Bronchial epithelial cell (primary cell): ENCODE measurements around the gene HNF4A. TPM values are rescaled to one million over a fixed set of nuclear protein-coding genes. Genes with fewer than 3 reads are reported as not detected.

Source experiments
- DNase-seq: peaks from one replicate; pipeline ENCODE4 v3.0.0-alpha.2; 2010; ENCODE audit warnings: low read depth
- FAIRE-seq: peaks from 2 replicates; lab custom pipeline; 2011; peaks lifted over from hg19 to GRCh38; lab: Jason Lieb, UNC
- H3K27me3 ChIP-seq: 2 replicates; pipeline ENCODE4 v1.5.1; 2011; ENCODE audit warnings: low read length; ENCODE audit not compliant: control insufficient read depth, insufficient read depth
- H3K36me3 ChIP-seq: 2 replicates; pipeline ENCODE4 v1.5.1; 2011; ENCODE audit warnings: low read length; ENCODE audit not compliant: control insufficient read depth, insufficient read depth
- H3K4me3 ChIP-seq: 2 replicates; pipeline ENCODE4 v1.5.1; 2011; ENCODE audit warnings: mild to moderate bottlenecking, low read depth, low read length, control low read depth
- total RNA-seq: library from RNA; depleted of rRNA; stranded (reverse); fragments of >200 nt; gene quantifications from 2 replicates; pipeline ENCODE4 v1.2.1, GENCODE V29; 2014
- TF ChIP-seq, protein P1 (sequence below): IDR thresholded peaks from 2 replicates; pipeline ENCODE4 v1.5.1; 2011; ENCODE audit warnings: mild to moderate bottlenecking, moderate library complexity, low read length, control low read depth, inconsistent platforms; ENCODE audit not compliant: insufficient read depth, severe bottlenecking

The HNF4A gene
- total RNA-seq, 1 donor from 2014 or later, result not detected

DNA sequence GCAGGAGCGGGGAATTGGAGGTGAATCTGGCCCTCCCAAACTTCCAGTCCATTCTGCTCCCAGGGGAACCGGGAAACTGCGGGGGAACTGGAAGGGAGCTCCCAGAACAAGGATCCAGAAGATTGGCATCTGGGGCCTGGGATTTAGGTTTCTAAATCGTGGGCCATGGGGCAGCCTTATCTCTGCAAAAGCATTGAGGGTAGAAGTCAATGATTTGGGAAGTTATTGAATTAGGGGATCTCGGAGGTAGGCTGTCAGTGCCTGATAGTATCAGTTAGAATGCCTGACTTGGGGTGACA, 45.1 kb downstream of the HNF4A start:
- no peak for FAIRE-seq
- no peak for DNase-seq
- no peaks in the 10 kb centered on the region for H3K36me3 ChIP-seq
- TF ChIP-seq, protein P1, sequence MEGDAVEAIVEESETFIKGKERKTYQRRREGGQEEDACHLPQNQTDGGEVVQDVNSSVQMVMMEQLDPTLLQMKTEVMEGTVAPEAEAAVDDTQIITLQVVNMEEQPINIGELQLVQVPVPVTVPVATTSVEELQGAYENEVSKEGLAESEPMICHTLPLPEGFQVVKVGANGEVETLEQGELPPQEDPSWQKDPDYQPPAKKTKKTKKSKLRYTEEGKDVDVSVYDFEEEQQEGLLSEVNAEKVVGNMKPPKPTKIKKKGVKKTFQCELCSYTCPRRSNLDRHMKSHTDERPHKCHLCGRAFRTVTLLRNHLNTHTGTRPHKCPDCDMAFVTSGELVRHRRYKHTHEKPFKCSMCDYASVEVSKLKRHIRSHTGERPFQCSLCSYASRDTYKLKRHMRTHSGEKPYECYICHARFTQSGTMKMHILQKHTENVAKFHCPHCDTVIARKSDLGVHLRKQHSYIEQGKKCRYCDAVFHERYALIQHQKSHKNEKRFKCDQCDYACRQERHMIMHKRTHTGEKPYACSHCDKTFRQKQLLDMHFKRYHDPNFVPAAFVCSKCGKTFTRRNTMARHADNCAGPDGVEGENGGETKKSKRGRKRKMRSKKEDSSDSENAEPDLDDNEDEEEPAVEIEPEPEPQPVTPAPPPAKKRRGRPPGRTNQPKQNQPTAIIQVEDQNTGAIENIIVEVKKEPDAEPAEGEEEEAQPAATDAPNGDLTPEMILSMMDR, result no peak
- no peaks in the 10 kb centered on the region for H3K27me3 ChIP-seq
- no peak overlapping the region for H3K4me3 ChIP-seq

DNA sequence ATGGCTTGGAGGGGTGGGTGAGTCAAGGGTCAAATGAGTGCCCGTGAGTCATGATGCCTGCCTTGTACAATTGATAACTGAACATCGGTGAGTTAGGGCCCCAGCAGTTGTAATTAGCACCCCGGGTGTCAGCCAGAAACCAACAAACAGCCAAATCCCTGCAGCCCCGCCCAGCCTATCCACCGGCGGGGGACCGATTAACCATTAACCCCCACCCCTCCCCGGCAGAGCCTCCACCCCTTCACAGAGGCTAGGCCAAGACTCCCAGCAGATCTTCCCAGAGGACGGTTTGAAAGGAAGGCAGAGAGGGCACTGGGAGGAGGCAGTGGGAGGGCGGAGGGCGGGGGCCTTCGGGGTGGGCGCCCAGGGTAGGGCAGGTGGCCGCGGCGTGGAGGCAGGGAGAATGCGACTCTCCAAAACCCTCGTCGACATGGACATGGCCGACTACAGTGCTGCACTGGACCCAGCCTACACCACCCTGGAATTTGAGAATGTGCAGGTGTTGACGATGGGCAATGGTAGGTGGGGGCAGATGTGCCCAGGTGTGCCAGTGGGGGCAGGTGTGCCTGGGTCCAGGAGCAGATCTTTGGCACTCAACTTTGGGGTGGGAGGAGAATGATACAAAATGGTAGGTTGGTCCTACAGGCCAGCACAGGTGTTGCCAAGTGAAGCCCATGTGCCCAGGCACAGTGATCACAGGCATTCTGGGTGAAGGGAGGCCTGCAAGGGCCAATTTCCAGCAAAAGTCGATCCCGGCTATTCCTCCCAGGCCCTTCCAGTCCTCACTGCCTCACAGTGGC, 45.7 kb downstream of the HNF4A start:
- FAIRE-seq, result no peak

DNA sequence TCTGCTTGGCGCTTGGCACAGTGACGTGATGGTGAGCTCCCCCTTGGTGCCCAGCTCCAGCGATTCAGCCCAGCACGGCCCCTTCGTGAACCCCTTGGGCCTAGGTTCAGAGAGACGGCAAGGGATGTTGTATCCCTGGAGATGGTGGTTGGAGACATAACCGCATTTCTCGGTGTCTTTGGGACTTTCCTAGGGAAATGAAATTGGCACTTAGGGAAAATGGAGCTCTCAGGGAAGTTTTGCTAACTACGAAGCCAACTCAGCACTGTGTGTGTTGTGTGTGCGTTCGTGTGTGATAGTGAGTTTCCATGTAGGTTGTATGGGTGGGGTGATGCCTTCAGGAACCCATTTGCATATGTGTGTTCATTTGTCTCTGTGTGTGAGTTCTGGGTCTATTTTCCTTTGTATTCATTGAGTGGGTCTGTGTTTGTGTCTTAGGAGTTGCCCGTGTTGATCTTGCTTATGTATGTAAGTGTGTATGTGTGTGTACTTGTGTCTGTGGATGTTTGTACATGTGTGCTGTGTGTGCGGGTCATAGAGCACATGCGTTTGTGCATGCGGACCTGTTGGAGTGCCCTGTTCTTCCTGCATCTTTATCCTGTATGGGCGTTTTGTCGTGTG, 46.4 kb downstream of the HNF4A start:
- no peaks in the 10 kb centered on the region for H3K27me3 ChIP-seq
- H3K4me3 ChIP-seq, result no peak overlapping the region
- DNase-seq (no peak), FAIRE-seq (no peak)
- TF ChIP-seq, protein P1, result no peak
- no peaks in the 10 kb centered on the region for H3K36me3 ChIP-seq

More for the DNA sequence above, 45.7 kb downstream of the HNF4A start:
- TF ChIP-seq, protein P1, result no peak
- Histone ChIP-seq H3K36me3 (no peaks in the 10 kb centered on the region), H3K4me3 (no peak overlapping the region), H3K27me3 (no peaks in the 10 kb centered on the region)
- no peak for DNase-seq

DNA sequence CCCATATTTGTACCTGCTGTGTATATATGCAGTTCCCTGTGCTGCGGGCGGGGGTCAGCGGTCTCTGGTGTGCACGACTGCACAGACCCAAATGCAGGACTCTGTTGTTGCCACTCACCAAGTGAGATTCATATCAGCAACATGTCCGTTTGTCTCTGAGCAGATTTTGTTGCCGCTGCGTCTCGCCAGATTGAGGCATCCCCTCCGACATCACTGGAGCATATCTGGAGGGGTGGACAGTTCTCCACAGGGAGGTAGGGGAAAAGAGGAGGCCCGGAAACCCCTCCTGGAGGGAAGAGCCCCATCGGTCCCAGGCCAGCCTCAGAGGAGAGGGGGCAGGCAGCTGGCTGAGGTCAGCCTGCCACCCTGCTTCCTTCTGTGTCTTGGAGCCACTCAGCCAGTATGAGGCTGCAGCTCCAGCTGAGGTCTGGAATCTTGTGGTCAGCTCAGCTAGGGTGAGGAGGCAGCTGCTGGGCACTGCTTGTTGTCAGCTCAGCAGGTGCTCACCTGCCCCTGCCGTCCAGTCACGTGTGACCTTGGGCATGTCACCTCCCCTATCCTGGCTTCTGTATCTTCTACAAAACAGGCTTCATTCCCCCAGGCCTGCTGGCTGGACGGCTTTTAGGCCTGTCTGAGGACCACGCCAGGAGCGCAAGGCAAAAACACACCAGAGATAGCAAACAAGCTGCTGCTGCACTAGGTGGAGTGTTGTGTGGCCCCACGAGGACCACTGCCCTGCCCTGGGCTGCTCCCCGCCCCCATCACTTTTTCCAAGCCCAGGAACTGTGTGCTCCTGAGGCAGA, 47.1 kb downstream of the HNF4A start:
- no peak overlapping the region for H3K4me3 ChIP-seq
- DNase-seq, result no peak
- H3K27me3 ChIP-seq, result no peaks in the 10 kb centered on the region
- TF ChIP-seq, protein P1, result no peak
- no peak for FAIRE-seq
- H3K36me3 ChIP-seq, result no peaks in the 10 kb centered on the region

DNA sequence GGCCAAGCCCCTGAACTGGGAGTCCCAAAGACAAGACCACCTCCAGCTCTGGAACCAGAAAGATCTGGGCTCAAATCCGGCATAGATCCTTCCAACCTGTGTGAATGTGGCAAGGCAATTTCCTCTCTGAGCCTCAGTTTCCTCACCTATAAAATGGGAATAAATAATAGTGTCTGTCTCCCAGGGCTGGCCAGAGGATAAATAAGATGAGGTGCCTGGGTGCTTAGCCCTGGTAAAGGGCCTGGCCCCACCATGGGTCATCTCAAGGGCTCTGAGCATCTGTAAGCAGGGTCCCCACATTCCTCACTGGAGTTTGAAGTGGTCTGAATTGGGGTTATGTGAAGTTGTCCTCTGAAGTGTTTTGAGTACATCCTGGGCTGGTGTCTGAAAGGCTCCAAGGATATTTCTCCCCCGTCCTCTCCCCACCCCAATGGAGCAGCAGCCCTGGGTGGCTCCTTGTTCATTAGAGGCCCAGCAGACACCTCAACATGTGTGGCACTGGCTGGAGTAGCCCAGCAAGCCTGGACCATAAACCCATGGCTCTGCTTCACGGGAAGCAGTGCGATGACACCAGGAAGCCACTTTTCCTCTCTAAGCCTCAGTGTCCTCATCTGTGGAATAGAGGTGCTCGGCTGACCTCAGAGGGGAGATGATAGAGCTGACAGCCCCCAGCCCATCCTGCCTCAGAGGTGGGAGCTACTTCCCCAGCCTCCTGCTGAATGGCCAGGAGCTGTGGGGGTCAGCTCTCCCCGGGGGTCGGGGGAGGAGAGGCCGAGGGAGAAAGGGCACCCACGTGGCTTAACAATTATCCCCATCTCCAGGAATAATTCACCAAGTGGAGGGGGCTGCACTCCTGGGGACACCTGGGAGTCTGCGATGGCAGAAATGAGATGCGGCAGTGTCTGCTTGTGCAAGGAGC, 48.0 kb downstream of the HNF4A start:
- Histone ChIP-seq H3K36me3 (no peaks in the 10 kb centered on the region), H3K4me3 (no peak overlapping the region), H3K27me3 (no peaks in the 10 kb centered on the region)
- FAIRE-seq (no peak), DNase-seq (no peak)
- TF ChIP-seq, protein P1, result no peak
